ENCODE data around the gene FANCI. TPM values are rescaled to one million over a fixed set of nuclear protein-coding genes. Genes with fewer than 3 reads are reported as not detected.

FANCI gene
- total and polyA plus RNA-seq, 2 experiments from 2014 or later: 63.6 to 66.8 TPM

GRCh38 chr15:89217686-89218376 is 25.9 kb upstream of the FANCI start:
- ATAC-seq: no peak
- Histone ChIP-seq H3K4me2 (no peak overlapping the region), H3F3A (replicated peaks; ENCODE audit: low read depth) (no peaks in the 10 kb centered on the region), H4K20me1 (replicated peaks; ENCODE audit: insufficient read depth) (no peaks in the 10 kb centered on the region), H3K9me2 (ENCODE audit: insufficient read depth) (no peaks in the 10 kb centered on the region), H3K27me3 (ENCODE audit: insufficient read depth) (no peaks in the 10 kb centered on the region), H3K4me1 (ENCODE audit: insufficient read depth) (no peaks in the 10 kb centered on the region), H3K27ac (ENCODE audit: low read depth) (no peak overlapping the region), H2AFZ (no peak overlapping the region), H3K36me3 (ENCODE audit: insufficient read depth) (no peaks in the 10 kb centered on the region), H3K79me2 (replicated peaks; ENCODE audit: insufficient read depth) (no peaks in the 10 kb centered on the region), H3K4me3 (no peak overlapping the region)
- Mint-ChIP-seq H3K9me3 (no peaks in the 10 kb centered on the region), H3K4me3 (no peak overlapping the region), H3K27ac (no peak overlapping the region), H3K4me1 (no peaks in the 10 kb centered on the region; the same call in 2 of the 3 replicates), H3K27me3 (ENCODE audit: insufficient read depth, low read depth, poor library complexity) (peaks cover 18% of the 10 kb centered on the region), H3K36me3 (ENCODE audit: low read depth) (no peaks in the 10 kb centered on the region)
- no peak for DNase-seq (ENCODE audit: low spot score)
- TF ChIP-seq CTCF (conservative IDR thresholded peaks at IDR 0.05; ENCODE audit: low read depth in 2 of 2) (no peak), NANOG (IDR thresholded peaks at IDR 0.05; ENCODE audit: borderline replicate concordance) (no peak), JUNB (IDR thresholded peaks at IDR 0.05; ENCODE audit: unreplicated experiment) (no peak), CREB1 (CRISPR knock-in tag; IDR thresholded peaks at IDR 0.05; ENCODE audit: low read depth) (no peak), ZNF114 (CRISPR knock-in tag; IDR thresholded peaks at IDR 0.05) (no peak), ZNF462 (CRISPR knock-in tag; IDR thresholded peaks at IDR 0.05) (no peak), EZH2 (IDR thresholded peaks at IDR 0.05; ENCODE audit: low read depth, unreplicated experiment) (no peak), POLR2AphosphoS5 (IDR thresholded peaks at IDR 0.05; ENCODE audit: low read depth) (no peak), ZNF331 (CRISPR knock-in tag; IDR thresholded peaks at IDR 0.05; ENCODE audit: low read depth) (no peak), EZH2phosphoT487 (IDR thresholded peaks at IDR 0.05; ENCODE audit: unreplicated experiment) (no peak), REST (IDR thresholded peaks at IDR 0.05; ENCODE audit: unreplicated experiment) (no peak), STAT1 (IDR thresholded peaks at IDR 0.05; ENCODE audit: unreplicated experiment) (no peak)

All from GM23338 (cell line).